ENCODE data around the gene RBPJ.
"Not testable (repeated sequence)": the region's sequence is repeated elsewhere in the genome, so short reads cannot be mapped to it uniquely, and the experiment has no call there.

Gene RBPJ

DNA sequence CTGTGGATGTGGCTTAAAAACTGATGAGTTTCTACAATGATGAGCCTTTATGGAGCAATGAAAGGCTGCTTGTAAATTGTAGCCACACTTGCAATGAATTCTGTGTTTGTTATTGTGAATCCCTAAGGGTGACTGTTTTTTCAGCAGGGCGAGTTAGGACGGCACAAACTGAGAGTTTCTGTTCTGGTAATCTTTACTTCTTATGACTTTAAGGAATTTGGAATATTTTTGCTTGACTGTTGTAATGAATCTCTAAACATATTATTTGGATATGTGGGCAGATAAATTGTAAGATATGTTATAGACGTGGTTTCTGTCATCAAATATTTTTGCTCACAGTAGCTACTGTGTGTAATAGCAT is 22.2 kb downstream of the RBPJ start:
- peak; percentile 47 for DNase-seq

DNA sequence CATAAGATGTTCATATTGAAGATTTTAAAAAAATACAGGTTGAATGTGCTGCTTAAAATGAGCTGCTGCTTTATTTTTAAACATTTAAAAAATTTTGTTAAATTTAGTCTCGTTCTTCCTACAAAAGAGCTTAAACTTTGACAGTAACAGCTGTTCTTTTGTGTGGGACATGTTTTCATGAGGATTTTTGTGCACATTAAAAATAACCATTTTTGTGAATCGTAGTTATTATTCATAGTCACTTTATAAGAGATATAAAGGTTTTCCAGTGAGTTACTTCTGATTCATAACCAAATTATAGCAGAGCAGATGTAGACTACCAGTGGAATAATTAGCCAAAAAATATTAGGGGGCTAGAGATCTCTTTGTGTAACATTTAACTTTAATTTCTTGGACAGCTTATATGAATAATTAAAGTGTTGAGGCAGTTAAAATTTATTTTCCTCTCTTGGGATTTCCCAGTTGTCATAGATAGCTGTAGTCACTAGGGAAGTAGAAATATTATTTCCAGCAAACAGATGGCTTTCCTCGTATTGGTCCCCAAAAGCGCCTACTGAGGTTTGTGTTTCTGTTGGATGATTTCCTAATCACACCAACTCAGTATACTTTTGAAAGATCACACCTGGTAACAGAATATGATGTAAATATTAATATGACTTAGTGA is 24.2 kb downstream of the RBPJ start:
- no peak for DNase-seq

DNA sequence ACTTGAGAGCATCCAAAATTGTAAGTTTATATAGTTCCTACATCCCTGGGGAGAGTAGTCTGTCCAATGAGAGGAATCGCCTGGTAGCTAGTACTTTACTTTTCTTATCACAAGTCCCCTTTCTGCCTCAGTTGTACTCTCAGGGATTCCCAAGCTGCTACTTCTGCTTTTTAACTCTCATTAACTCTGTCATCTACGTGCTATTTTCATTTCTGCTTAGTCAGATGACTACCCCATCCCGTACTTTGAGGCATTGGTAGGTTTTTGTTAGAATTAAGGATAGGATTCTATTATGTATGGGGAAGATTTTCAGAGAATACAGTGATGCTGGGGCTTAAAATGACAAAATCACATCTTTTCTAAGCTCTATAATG is 24.7 kb downstream of the RBPJ start:
- DNase-seq, result no peak

DNA sequence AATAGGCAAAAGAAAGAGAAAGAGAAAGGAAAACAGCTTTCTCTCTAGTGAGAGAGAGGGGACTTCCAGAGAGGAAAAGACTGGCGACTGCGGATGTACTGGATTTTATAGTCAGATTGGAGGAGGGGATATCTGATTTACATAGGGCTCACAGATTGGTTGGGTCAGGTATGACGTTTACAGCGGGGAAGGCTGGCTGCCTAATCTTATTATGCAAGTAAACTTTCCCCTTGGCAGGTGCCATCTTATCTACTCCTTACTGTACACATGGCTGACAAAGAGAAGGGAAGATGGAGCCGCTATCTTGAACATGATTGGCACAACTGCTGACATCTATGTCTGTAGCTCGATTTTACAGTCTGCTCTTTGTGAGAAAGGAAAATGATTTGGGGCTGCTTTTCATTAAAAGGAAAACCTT is 25.4 kb downstream of the RBPJ start:
- no peak for DNase-seq

DNA sequence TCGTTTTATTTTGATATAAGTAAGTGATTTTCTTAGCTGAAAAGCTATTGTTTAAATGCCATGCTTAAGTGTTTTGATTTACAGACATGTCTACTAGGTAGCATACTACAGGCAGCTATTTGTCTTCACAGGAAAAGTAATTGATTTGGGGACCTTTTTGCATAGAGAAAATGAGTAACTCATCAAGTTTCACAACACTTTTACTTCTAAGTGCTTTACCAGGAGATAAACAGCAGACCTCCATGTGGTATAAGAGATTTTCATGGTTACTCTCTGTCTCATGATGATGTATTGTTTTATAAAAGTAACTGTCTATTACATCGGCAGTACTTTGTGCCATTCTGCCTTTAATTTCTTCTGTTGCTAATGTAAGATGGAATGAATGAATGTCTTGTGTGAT is 28.7 kb downstream of the RBPJ start:
- DNase-seq, result no peak

DNA sequence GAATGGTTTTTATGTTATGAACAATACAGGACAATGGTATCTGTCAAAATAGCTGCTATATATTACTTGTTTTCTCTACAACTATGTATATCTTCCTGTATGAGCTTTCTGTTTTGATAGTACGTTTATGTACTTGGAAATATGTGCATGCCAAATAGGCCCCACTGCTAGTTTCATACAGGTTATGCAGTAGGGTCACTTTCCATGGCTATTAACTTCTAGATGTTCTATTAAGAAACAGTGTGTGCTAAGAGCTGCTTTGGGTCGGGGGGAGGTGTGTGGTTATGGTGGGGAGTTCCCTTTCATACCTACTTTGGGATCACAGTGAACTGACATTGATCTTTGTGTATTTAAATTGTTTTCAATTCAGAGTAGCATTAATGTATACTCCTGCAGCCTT is 30.9 kb downstream of the RBPJ start:
- no peak for DNase-seq

DNA sequence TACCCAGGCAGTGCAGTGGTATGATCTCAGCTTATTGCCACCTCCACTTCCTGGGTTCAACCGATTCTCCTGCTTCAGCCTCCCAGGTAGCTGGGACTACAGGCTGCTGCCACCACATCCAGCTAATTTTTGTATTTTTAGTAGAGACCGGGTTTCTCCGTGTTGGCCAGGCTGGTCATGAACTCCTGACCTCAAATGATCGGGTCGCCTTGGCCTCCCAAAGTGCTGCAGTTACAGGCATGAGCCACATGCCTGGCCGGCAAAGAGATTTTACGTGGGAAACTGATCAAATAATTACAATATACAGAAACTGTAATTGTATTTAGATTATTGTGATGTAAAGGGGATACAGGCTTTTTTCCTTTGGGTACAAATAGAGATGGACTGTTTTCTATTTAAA is 33.7 kb downstream of the RBPJ start:
- no peak for DNase-seq

DNA sequence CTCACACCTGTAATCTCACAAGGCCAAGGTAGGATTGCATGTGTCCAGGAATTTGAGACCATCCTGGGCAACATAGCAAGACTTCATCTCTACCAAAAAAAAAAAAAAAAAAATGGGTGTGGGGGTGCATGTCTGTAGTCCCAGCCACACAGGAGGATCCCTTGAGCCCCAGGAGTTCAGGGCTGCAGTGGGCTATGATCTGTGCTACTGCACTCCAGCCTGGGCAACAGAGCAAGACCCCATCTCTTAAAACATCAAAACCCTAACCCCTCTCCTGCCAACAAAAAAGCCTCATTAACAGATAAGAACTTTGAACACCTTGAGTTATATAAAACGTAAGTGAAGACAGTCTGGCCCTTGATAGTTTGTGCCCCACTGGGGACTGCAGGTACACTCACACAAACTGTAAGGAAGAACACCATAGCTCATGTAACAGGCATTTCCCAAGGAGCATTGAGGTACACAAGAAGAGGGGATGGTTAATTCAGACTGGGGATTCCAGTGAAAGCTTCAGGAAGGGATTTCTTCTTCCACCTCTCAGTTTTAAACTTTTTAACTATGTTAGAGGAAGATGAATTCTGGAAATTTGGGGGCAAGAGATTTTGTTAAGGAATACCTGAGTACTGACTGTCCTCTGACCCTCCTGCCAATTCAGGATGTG is 34.7 kb downstream of the RBPJ start:
- DNase-seq, result no peak

DNA sequence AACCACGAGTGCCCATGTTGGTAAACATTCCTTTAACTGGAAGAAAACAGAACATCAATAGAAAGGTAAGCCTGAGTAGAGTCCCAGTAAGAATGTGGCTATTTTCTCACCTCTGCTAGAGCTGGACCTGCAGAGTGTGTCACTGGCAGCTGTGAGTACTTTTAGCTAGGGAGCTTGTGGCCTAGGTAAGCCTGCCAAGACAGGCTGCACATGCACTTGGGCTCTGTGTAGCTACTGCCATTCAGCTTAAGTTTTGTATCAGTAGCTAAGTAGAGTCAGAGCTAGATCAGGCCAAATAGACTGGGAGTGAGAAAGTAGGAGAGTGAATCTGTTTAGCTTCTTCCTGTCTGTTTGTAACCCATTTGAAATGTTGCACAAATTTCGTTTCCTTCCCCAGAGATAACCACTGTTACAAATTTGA is 35.3 kb downstream of the RBPJ start:
- DNase-seq, result no peak

DNA sequence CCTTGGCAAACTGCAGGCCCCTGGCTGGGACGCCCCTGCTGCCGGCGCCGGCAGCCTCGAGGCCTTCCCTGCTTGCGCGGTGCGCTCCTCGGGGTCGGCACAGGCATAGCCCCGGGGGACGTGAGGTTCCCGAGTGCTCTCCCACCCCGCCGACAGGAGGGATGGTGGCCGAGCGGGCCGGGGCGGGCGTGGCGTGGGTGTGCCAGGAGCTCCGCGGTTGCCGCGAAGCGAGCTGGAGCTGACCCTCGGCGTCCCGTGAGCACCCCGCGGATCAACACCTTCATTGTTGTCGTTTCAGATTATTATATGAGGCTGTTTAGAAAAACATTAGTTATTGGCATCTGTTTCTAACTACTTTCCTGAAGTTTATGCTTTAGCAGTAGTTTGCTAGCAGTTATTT is 38.7 kb downstream of the RBPJ start:
- not testable (repeated sequence) for DNase-seq

DNA sequence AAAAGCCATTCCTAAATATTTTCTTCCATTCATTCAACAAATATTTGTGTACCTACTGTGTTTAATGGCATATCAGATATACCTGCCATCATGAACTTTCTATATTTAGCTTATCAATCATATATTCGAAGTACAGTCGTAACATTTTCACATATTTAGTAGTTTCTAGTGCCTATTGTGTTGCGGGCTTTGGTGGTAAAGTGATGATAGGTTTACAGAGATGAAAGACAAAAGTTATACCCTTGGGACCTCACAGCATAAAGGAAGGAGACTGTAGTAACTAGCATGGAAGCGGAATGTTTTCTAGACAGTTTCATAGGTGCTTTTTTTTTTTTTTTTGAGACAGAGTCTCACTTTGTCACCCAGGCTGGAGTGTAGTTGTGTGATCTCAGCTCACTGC is 39.5 kb downstream of the RBPJ start:
- no peak for DNase-seq

DNA sequence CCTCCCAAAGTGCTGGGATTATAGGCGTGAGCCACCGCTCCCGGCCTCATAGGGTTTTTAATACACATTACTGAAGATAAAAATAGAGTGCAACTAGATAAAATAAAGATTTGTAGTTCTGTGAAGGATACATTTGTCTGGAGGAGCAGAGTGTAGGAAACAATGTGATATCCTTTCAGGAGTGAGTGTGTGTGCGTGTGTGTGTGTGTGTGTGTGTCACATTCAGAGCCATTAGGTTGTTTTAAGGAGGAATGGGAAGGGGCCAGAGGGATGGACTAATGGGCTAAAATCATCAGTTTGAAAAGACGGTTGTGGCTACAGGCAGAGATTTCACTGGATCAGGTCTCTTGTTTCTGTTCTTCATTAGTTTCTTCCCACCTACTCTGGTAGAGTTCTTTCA is 40.0 kb downstream of the RBPJ start:
- no peak for DNase-seq

DNA sequence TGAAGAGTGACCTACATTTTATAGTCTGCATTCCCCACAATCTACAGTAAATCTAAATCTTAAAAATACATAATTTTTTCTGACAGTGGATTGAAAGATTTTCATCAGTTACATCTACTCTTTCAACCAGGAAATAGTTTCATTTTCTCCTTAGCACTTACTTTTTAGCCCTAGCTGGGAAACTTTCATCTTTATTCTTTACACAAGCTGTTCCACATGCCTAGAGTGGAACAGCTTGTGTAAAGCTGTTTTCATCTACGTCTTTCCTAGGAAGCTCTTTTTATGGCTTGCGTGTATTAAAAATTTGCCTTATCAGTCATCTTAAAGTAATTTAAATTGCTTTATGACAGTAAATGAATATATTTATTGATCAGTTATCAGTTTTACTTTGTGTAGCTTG is 40.5 kb downstream of the RBPJ start:
- no peak for DNase-seq

DNA sequence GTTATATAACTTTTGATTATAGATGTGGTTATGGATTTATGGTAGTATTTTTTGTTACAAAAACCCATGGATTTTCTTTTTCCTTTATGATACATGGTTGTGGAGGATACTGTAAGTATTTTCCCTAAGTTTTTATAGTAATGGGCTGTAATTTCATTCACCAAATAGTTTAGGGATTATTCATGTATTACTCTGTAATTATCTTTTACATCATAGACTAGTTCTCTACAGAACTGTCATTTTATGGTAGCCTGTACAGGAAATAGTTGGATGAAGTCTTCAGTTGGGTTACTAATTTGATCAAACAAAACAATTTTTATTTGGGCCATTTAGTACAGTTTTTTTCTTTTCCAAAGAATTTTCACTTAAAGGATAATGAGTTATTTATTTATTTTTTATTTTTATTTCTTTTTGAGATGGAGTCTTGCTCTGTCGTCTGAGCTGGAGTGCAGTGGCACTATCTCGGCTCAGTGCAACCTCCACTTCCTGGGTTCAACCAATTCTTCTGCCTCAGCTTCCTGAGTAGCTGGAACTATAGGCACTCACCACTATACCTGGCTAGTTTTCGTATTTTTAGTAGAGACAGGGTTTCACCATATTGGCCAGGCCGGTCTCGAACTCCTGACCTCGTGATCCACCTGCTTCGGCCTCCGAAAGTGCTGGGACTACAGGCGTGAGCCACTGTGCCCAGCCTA is 42.1 kb downstream of the RBPJ start:
- DNase-seq, result peak; percentile 46

DNA sequence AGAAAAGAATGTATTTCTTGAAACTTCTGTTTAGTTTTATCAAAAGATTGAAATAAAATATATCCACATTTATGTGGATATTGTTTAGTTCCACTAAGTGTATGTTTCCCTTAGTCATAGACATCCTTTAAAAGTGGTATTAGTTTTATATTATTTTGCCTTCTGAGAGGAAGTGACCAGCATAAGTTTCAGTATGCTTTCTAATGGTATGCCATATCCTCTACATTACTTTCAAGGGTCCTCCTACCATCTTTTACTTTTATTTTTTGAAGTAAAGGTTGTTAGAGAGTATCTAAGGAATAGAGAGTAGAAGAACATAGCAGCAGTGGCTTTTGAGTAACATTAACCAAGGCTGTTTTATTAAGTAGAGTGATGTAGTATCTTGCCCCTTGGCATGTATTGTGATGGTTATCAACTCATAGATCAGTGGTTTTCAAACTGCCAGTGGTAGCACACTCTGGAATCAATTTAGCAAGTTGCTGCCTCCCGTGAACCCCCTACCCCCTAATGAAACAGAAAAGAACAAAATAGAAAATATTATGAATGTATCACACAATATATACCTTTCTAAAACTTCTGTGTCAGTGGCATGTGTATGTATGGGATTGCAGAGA is 44.8 kb downstream of the RBPJ start:
- DNase-seq, result no peak

DNA sequence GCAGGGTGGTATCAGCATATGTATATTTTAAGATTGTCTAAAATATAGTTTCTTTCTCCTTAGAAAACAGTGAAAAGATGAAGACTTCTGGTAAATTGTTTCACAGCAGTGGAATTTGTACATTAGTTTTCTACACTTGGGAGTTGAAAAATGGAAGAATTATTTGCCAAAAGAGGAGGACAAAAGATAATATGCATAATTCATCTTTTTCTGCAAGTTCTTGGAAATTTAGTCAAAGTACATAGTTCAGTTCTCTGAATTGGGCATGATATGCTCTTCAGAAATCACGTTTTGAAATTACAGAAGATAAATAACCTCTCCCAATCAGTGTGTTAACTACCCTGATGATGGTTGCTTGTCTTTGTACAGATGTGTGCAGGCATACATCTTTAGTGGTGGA is 47.0 kb downstream of the RBPJ start:
- no peak for DNase-seq

DNA sequence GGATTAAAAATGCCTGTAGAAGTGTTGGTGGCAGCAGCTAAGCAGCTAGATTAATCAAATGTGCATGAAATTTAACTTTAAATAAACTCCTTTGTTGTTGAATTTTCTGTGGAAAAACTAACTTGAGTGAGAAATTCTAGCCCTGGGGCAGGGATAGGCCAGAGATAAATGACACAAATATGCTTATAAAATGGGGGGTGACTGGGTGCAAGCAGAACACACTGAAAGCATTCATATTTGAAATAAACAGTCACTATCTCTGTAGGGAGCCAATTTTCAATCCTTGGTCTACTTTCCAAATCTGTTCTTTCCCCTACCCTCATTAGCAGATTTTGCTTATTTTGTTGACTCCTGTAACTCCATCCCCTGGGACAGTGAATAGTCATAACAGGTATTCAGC is 47.9 kb downstream of the RBPJ start:
- DNase-seq, result no peak

DNA sequence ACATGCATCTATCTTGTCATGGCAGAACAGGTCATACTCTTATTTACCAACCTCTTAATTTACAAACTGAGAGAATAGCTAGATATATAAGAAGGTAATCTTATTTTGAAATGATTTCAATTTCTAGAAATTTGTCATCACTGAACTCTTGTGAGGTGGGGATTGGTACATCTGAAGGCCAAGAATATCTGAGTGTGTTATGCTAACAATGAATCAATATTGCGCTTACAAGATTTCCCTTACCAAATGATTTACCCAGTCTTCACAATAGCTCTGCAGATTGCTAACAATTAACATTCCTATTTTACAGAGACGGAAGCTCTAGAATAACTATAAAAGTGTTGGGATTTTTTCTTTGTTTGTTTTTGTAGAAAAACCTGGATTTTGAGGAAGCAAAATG is 48.3 kb downstream of the RBPJ start:
- DNase-seq, result no peak

DNA sequence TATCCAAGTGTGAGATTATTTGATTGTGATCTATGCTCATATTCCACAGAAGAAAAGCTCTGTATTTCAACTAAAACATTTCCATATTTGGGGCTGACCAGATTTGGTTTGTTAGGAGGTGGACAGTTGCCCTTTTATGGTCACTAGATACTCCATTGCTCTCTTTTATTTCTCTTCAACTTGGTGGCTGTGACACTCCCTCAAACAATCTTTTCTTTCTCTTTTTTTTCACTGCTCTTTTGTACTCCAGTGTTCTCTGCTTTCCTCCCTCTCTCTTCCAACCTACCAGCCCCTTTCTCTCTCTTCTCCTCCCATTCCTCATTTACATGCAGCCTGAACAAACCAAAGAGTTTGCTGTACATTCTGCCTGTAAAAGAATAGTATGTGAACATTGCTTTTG is 48.8 kb downstream of the RBPJ start:
- peak; percentile 76 for DNase-seq

DNA sequence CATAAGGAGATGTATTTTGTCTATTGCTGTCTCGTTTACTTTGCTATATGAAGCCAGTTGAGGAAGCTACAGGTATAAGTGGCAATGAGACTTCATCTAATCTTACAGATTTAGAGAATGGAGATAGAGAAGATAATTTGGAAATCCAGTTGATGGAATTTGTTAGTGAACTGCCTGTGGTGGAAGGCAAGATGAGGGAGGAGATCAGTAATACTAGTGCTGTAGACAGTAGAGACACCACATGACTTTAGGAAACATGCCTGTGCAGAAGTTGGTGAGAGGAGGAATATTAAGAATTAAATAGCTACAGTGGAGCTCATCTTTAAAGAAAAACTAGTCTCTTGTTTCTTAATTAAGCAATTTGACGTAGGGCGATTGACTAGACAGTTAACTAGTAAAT is 51.3 kb downstream of the RBPJ start:
- no peak for DNase-seq

DNA sequence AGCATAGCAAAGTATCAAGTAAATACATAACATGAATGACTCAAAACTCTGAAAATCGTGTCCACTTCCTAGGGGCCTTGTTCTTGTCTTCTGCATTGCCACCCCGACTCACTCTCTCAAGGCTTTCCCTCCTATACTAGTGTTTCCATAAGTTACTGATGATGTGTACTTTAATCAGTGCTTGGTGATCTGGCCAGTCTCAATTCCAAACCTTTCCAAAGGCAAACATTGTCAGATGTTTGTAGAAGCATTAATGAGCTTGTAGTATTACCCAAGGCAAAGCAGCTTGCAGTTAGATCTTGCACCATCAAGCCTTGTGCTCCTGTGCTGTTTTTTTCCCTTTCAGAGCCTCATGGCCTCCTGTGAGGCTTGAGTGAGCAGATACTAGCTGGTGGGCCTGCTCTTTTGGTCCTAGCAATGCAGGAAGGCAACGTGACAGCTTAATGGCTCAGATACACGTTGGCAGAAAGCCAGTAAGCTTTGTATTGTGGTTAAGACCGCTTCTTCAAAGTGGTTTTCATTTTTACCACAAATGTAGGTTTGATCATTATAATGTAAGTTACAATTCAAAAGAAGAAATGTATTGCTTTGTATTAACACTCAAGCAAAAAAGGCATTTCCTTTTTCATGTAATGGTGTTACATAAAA is 51.8 kb downstream of the RBPJ start:
- peak; percentile 68 for DNase-seq

DNA sequence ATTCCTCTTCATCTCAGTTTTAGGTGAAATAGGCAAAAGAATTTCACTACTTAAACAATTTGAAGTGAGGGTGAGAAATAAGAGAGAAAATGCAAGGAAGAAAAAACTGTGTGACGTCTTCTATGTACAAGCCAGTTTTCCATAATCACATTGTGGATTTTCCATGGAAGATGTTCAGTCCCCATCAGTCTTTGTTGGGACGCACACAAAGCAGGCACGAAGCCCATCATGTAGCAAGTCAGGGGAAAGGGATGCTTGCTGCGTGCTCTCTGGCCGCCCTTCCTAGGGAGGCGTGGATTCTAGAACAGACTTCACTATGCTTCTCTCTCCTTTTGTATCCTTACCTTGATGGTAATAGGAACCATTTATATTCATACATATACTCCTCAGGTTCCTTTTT is 54.7 kb downstream of the RBPJ start:
- no peak for DNase-seq

Data from fibroblast of skin of scalp (primary cell).